A204.1 (cell line): ENCODE data around the gene DNAL1.

Experiments used
- FAIRE-seq: peaks from 2 replicates; lab custom pipeline; 2012; peaks lifted over from hg19 to GRCh38; lab: Jason Lieb, UNC

DNAL1 gene

GRCh38 chr14:73744874-73745529 is 100.2 kb downstream of the DNAL1 start:
- FAIRE-seq = no peak

- FAIRE-seq = no peak
These were observed 101.1 kb downstream of the DNAL1 start for GRCh38 chr14:73745571-73746519.

GRCh38 chr14:73746520-73747378 is 102.0 kb downstream of the DNAL1 start:
- FAIRE-seq = no peak

- FAIRE-seq = no peak
These were observed 102.8 kb downstream of the DNAL1 start for GRCh38 chr14:73747379-73748211.

GRCh38 chr14:73748858-73749357 is 104.1 kb downstream of the DNAL1 start:
- FAIRE-seq = no peak

GRCh38 chr14:73749706-73750530 is 105.1 kb downstream of the DNAL1 start:
- FAIRE-seq = no peak

DNA sequence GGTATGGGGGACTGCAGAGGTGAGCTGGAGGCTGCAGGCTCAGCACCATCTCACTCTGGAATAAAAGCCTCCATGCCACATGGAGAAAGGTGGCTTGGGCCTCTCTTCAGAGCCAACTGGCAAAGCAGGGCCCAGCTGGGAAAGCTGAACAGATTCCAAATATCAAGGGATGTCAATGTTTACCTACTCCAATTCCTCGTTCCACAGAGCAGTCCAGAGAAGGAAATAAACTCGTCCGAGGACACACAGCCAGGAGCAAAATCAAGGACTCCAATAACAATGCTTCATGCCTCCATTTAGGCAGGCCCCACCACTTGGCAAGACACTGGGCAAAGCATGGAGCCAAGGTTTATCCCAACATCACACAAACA is 105.7 kb downstream of the DNAL1 start:
- no peak for FAIRE-seq

DNA sequence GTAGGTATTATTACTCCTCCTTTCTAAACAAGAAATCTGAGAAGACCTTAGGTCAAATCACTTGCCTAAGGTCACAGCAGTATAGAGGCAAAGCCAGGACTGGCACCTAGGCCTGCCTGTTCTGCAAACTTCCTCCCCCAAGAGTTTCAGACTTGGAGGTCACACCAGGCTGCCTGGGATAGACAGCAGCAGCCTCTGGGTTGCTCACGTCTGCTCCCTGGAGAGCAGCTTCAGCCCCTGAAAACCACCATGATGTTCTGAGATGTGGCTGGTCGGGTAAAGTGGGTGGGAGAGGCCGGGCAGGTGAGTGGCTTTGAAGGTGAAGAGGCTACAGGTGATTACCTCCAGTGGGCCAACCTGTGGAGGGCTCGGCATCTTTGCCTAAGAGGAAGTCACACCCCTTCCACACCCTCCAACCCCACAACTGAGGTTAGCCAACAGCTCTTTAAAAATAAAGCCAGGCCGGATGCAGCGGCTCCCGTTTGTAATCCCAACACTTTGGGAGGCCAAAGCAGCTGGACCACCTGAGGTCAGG is 106.4 kb downstream of the DNAL1 start:
- FAIRE-seq = no peak

DNA sequence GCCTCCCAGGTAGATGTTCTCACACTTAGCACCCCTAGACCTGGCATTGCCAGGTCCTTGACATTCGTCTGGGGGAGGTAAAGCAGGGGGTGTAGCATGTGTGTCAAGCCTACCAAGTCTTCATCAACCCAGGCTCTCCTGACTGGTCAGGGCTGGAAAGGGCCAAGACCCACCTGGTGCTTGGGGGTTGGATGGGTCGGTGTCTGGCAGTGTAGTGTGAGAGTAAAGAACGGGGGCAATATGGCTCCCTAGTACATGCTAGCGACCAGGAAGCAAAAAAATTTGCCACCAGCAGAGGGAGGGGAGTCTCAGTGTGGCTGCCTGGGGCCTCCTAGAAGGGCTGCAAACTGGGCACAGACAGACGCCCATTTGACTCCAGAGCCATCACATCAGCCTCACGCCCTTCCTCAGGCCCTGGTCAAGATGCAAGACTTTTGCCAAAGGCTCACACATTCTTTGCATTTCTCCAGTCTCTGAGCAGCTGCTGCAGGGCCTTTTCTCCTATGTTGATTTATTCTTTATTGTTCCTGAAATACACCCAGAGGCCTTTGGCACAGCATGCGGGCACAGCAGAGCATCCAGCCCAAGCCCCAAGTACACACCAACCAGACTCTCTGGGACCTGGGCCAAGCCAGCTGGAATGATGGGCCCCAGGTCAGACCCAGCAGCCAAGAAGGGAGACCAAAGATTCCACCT is 107.7 kb downstream of the DNAL1 start:
- FAIRE-seq = no peak
